ENCODE results near the gene GSTO2. TPM values are rescaled to one million over a fixed set of nuclear protein-coding genes. Genes with fewer than 3 reads are reported as not detected.

Gene GSTO2
- total RNA-seq, 2 experiments from 2014 or later = 1.6 TPM

DNA sequence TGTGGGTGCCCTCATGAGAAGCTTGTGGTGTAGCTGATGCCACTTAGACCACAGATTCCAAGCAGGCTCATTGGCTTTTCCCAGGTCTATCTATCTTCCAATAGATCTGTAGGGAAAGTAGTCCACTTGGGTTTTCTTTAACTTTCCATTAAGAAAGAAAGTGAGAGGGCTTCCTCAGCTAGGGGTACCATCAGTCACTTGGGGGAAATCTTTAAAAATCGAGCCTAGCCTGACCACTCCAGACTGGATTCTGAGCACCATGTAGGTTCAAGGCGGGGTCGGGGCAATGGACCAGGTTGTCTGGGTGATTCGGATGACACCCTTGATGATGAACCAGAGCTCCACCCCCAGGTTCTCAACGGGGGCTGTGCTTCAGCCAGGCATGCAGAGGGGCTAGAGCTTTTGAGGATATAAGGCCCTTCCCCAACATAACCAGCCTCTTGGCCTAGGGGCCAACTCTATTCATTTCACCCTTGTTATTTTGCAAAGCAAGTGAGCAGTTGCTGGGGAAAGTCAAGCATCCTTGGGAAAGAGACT is 42.3 kb downstream of the GSTO2 start:
- ChIA-PET CTCF (ENCODE audit: unreplicated experiment) (no interaction called here), POLR2A (interaction anchor here (0.7 to 1.9 kb wide), 2 partner anchors 10 to 27 kb away, joined by 3 to 13 read pairs; partner anchors contain the start of gene ITPRIP)
- DNase-seq (ENCODE audit: low spot score) = no peak
- no peak for TF ChIP-seq EZH2phosphoT487 (IDR thresholded peaks at IDR 0.05; ENCODE audit: borderline replicate concordance, low read depth, low read length)
- TF ChIP-seq, protein P1, sequence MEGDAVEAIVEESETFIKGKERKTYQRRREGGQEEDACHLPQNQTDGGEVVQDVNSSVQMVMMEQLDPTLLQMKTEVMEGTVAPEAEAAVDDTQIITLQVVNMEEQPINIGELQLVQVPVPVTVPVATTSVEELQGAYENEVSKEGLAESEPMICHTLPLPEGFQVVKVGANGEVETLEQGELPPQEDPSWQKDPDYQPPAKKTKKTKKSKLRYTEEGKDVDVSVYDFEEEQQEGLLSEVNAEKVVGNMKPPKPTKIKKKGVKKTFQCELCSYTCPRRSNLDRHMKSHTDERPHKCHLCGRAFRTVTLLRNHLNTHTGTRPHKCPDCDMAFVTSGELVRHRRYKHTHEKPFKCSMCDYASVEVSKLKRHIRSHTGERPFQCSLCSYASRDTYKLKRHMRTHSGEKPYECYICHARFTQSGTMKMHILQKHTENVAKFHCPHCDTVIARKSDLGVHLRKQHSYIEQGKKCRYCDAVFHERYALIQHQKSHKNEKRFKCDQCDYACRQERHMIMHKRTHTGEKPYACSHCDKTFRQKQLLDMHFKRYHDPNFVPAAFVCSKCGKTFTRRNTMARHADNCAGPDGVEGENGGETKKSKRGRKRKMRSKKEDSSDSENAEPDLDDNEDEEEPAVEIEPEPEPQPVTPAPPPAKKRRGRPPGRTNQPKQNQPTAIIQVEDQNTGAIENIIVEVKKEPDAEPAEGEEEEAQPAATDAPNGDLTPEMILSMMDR (conservative IDR thresholded peaks at IDR 0.05; ENCODE audit: low read length) = no peak
- H3K4me2 ChIP-seq (ENCODE audit: low read length) = no peak overlapping the region
- no peak overlapping the region for H2AFZ ChIP-seq (ENCODE audit: low read length)
- H3K9me3 ChIP-seq (ENCODE audit: low read length) = no peaks in the 10 kb centered on the region
- H3K4me1 ChIP-seq (ENCODE audit: insufficient read depth, low read length, poor library complexity, severe bottlenecking) = peaks cover 6% of the 10 kb centered on the region
- intact Hi-C loops (cut with micrococcal nuclease; ENCODE audit: unreplicated experiment) = no loop called here
- H3K27ac ChIP-seq (ENCODE audit: low read depth, low read length, poor library complexity, severe bottlenecking) = no peak overlapping the region
- H4K20me1 ChIP-seq (ENCODE audit: insufficient read depth, low read length) = peaks cover 3% of the 10 kb centered on the region; the same call in 1 of the 2 replicates
- peaks cover 66% of the 10 kb centered on the region for H3K36me3 ChIP-seq (ENCODE audit: insufficient read depth, low read length)
- H3K9me2 ChIP-seq (ENCODE audit: insufficient read depth, low read length) = no peaks in the 10 kb centered on the region
- 0 out of 2 replicates have a peak, but pooled peaks cover under 1% of the 10 kb centered on the region for H3K79me2 ChIP-seq (ENCODE audit: insufficient read depth, low read depth, low read length)
- no peak overlapping the region for H3K4me3 ChIP-seq (ENCODE audit: low read depth, low read length, poor library complexity, severe bottlenecking)
- no TSS peak for BruUV-seq (replicated peaks)

DNA sequence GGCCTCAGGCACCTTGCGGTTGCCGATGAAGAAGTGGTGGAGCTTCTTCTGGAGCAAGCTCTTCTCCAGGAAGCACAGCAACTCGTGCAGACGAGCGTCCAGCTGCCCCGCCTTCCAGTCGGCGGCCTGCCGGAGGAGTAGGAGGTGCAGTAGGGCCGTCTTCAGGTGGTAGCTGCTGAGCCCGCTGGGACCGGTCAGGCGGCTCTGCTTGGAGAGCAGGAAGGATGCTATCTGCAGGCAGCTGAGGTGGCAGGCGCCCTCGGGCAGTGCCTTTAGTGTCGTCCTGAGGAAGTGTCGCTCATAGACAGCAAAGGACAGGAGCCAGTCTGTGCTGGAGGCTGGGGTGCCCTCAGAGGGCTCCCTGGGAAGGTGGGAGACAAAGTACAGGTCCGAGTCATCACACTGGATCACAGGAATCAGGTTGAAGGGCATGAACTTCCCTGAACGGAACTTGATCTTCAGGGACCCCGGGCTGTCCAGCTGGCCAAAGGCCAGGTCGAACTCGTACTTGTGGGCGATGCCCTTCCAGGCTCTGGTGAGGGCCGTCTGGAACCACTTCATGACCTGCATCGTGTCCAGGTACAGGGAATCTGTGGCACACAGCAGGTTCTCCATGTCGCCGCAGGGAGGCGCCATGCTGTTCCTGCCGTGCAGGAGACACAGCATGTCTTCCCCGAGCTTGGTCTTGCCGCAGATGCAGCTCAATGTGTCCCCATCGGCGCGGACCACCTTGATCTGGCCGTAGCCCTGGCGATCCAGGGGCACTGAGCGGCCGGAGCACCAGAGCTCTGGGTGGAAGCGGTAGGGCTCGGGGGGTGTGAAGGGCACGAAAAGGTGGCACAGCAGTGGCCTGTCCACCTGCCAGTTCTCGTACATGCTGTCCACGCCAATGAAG is 45.9 kb downstream of the GSTO2 start:
- ChIA-PET POLR2A (interaction anchor here (1.4 kb wide), 1 partner anchor 48 kb away, joined by 4 read pairs; no protein-coding TSS in a partner anchor), CTCF (ENCODE audit: unreplicated experiment) (interaction anchor here (1.2 to 1.4 kb wide), 2 partner anchors 8 to 9 kb away, joined by 4 read pairs; no protein-coding TSS in a partner anchor)
- no peaks in the 10 kb centered on the region for H3K9me3 ChIP-seq (ENCODE audit: low read length)
- no peak overlapping the region for H2AFZ ChIP-seq (ENCODE audit: low read length)
- H3K4me2 ChIP-seq (ENCODE audit: low read length) = no peak overlapping the region
- no peaks in the 10 kb centered on the region for H3K9me2 ChIP-seq (ENCODE audit: insufficient read depth, low read length)
- H3K4me1 ChIP-seq (ENCODE audit: insufficient read depth, low read length, poor library complexity, severe bottlenecking) = peaks cover 29% of the 10 kb centered on the region
- peaks cover 61% of the 10 kb centered on the region for H3K36me3 ChIP-seq (ENCODE audit: insufficient read depth, low read length)
- no peak overlapping the region for H3K4me3 ChIP-seq (ENCODE audit: low read depth, low read length, poor library complexity, severe bottlenecking)
- H3K79me2 ChIP-seq (ENCODE audit: insufficient read depth, low read depth, low read length) = peaks cover 31% of the 10 kb centered on the region; the same call in 1 of the 2 replicates
- BruUV-seq (replicated peaks) = no TSS peak
- H3K27ac ChIP-seq (ENCODE audit: low read depth, low read length, poor library complexity, severe bottlenecking) = no peak overlapping the region
- peaks cover 21% of the 10 kb centered on the region for H4K20me1 ChIP-seq (ENCODE audit: insufficient read depth, low read length)
- no peak for DNase-seq (ENCODE audit: low spot score)
- intact Hi-C loops (cut with micrococcal nuclease; ENCODE audit: unreplicated experiment) = no loop called here
- TF ChIP-seq EZH2phosphoT487 (IDR thresholded peaks at IDR 0.05; ENCODE audit: borderline replicate concordance, low read depth, low read length) = no peak
- TF ChIP-seq, protein P1 (conservative IDR thresholded peaks at IDR 0.05; ENCODE audit: low read length) = no peak
